Spleen (tissue), 7 donors: ENCODE data around the gene FRMD5.

Experiments used
- CTCF ChIP-seq, 11 experiments: fragments of 200-600 bp in 7 of 11; fragments of 450-650 bp in 4 of 11; sonication (generic) in 4 of 11; IDR thresholded peaks in 8 of 11; conservative IDR thresholded peaks in 3 of 11; 1 replicate in 7 of 11; 2 replicates in 4 of 11; pipeline versions ENCODE4 v1.4.0 to v1.8.0; 2016 to 2021; ENCODE audit warnings: antibody characterized with exemption in 11 of 11, inconsistent platforms in 4 of 11, mild to moderate bottlenecking in 1 of 11
- POLR2AphosphoS5 ChIP-seq, 3 donors: sonication (generic); formaldehyde crosslinking; IDR thresholded peaks; one replicate each; pipeline ENCODE4 v1.5.1; 2017; ENCODE audit warnings: antibody characterized with exemption in 3 of 3
- donor health status: DM: no; HTN: no; CAD: no; lungs with moderate emphysema.
- donor health status: DM: no; HTN: no; CAD: no.
- donor health status: DM: no; HTN: no; CAD: no.

- TF ChIP-seq CTCF (IDR thresholded peaks at IDR 0.05 in 8 of 11, conservative IDR thresholded peaks at IDR 0.05 in 3 of 11) (no peak), POLR2AphosphoS5 (IDR thresholded peaks at IDR 0.05) (no peak)
Observed at GRCh38 chr15:44149224-44149623, 45.8 kb downstream of the FRMD5 start.
